ENCODE data around the gene LRRC8B.
A peak's percentile ranks its signal among the peaks of the same experiment; 100 is the strongest.

Gene LRRC8B

GRCh38 chr1:89548122-89548857 lies 23.7 kb downstream of the LRRC8B start:
- no peak for FAIRE-seq

DNA sequence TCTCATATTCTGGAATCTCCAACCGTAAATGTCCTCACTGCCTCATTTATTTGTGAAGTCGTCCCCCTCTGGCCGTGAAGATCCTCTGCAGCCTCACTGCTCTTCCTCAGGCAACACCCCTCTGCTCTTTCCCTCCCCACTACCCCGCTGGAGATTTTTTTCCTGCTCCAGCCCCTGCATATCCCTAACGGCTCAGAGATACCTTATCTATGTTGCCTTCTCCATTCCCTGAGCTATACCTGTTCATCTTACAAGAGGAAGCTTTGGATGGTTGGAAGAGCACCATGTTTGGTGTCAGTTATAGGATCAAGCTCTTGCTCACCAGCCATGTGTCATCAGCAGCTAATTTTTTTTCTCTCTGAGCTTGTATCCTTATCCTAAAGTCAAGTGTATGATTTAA lies 26.4 kb downstream of the LRRC8B start:
- FAIRE-seq = no peak

DNA sequence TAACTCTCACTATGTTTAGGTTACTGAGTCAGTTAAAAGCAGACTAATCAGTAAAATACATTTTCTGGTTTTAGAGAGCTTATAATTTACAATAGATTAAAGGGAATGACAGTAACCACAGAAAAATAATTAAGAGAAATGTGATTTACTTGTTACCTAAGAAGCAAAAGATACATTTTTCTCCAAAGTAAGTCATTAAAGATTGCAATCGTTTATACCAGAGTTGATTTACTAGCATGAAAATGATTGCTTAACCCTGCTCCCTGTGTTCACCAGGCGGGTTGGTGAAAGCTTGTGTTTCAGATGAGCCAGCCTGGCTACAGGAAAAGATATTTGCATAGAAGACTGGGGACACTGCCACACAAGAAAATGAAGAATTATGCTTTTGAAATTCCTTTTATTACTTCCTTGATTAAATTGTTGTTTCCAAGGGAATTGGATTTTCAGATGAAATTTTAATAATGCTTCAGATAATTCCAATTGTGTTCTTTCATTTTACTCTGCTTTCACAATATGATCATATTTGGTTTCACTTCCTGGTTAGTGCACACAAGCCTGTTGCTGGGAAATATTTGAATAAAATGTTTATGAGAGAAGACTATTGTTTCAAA lies 27.9 kb downstream of the LRRC8B start:
- FAIRE-seq = no peak

- FAIRE-seq = no peak
These were observed 28.5 kb downstream of the LRRC8B start for GRCh38 chr1:89553157-89553556.

DNA sequence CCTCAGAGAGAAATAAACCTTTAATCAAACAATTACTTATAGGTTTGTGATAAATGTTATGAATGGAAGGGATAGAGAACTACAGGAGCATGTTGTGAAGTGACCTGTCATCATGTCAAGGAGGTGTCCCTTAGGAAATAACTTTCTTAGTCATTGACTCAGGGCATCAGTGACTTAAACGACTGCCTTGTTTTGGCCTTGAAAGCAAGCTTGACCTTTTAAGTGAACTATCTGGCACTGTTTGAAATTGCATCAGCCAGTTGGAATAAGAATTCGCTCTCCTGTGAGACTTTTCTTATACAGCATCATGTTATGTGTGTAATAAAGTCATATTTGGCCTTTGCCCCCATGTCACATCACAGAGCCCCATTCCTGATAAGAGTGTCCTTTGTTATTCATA lies 30.9 kb downstream of the LRRC8B start:
- FAIRE-seq = no peak

DNA sequence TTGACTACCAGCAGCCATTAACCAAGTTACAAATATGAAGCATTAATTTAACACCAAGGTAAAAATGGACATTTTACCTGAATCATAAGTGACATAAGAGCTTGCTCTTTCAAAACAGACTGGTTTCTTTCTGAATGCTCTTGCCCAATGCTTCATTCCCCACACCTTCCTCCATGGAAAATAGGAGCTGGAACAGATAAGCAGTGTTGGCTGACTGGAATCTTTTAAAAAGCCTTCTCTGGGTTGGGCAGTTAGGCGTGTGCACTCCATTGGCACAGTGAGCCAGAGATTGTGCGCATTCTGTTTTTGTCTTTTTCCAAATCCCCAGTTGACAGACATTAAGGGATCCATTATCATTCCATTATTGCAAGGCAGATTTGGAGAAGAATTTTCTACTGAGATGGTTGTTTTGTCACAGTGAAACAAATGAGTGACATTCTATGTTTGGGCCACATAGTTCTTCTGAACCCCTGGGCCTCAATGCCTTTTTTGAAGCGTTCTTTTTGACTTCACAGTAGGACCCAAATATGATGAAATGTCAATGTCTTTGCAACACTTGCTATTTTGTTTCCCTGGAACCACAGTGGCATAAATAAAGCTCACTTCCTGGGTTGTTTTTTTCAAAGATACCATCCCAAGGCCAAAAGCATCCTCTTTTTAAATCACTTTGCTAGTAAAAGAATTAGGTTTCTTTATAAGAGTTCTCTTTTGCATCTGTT lies 32.3 kb downstream of the LRRC8B start:
- no peak for FAIRE-seq

DNA sequence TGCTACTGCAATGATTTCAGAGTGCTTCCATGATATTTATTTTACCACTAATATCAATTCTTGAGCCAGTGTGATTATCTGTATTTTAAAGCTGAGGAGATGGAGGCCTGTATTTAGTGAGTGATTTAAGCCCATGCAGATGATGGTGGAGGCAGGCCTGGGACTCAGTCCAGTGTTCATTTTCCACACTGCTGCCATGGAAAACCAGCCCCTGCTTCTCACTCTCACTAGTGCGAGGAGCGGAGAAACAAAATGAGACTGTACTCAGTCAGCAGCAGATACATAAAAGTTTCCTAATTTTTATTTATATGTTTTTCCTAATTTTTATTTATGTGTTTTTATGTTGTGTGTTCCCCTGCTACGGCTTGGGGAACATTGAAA lies 32.8 kb downstream of the LRRC8B start:
- FAIRE-seq = no peak

- FAIRE-seq = no peak
These were observed 33.3 kb downstream of the LRRC8B start for GRCh38 chr1:89557956-89558355.

- peak; percentile 59 for FAIRE-seq
These were observed 39.5 kb downstream of the LRRC8B start for GRCh38 chr1:89563957-89564604.

GRCh38 chr1:89565521-89565920 lies 40.9 kb downstream of the LRRC8B start:
- no peak for FAIRE-seq

- no peak for FAIRE-seq
These were observed 42.1 kb downstream of the LRRC8B start for GRCh38 chr1:89566761-89567174.

- no peak for FAIRE-seq
These were observed 43.2 kb downstream of the LRRC8B start for GRCh38 chr1:89567797-89568196.

DNA sequence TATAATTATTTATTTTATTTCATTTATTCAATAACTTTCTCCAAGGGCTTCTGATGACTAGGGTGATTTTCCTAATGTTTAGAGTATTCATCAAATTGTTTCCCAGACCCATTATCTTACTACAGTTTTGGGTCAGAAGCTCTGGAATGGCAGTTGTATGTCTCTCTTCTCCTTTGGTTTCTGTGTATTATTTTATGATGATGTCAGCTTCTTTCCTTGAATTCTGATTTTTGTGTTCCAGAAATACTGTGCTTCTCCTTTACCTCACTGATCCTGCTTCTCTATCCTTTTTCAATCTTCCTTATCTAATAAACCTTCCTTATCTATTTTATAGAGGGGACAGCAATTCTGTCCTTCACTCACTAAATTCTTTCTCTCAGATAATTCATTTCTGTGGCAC lies 48.8 kb downstream of the LRRC8B start:
- no peak for FAIRE-seq

- no peak for FAIRE-seq
These were observed 50.0 kb downstream of the LRRC8B start for GRCh38 chr1:89574621-89575020.

DNA sequence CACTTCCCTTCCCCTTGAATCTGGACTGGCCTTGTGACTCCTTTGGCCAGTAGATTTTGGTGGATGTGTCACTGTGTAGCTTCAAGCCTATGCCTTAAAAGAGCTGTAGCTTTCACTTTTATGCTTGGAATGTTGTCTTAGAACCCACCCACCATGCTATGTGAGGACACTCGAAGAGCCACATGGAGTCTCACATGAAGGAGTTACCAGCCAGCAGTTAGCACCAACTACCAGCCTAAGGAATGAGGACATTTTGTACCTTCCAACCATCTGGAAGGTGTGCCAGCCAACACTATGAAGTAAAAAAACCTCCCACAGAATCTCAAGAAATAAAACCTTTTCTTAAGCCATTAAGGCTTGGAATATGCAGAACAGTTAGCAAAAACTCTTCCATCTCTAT lies 50.6 kb downstream of the LRRC8B start:
- no peak for FAIRE-seq

DNA sequence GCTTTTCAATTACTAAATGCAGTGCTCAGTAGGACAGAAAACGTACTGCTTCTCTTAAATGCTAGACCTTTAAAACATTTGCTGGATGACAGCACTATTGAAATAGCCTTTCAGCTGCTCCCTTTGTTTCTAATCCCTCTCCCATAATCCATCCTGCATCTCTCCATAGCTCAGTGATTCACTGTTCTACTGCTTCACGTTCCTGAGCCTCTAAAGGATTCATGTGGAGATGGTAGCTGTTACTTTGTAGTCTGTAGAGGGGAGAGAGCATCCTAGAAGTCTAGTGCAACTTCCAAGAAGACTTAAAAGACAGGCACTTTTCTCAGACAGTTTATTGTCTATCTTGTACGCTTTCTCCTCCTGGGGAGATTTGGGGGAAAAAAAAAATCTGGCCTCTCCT lies 51.4 kb downstream of the LRRC8B start:
- FAIRE-seq = no peak

DNA sequence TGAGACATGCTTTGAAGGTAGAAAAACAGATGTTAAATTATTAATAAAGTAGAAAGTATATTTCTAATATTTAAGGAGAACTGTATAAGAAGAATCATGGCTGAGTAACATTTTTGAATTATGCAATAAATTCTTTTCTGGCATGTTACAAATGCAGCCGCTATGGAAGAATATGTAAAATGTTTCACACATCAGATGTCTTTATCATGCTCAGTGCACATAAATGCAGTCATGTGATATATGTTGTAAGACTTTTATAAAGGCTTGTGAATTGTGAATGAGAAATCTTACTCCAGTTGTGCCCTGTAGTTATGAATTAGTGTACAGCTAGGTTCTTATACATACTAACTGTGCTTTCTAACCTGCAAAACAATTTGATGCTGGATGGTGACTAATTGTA lies 53.5 kb downstream of the LRRC8B start:
- FAIRE-seq = no peak

GRCh38 chr1:89578946-89579684 lies 54.5 kb downstream of the LRRC8B start:
- FAIRE-seq = no peak

DNA sequence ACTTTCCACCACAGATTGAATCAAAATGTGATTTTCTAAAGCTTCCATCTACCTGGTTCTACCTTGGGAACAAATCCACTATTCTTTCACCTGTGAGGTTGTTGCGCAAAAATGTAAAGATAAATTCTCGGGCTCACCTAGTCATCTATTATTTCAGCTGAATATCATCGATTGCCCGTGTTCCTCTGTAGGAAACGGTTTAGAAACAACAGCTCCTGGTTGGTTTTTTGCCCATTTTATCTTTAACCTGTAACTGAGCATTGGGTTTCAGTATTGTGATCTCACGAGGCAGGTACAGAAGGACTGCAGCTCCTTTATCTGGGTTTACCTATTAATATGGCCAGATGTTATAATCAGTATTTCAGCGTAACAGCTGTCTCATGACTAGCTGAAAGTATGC lies 55.4 kb downstream of the LRRC8B start:
- no peak for FAIRE-seq

DNA sequence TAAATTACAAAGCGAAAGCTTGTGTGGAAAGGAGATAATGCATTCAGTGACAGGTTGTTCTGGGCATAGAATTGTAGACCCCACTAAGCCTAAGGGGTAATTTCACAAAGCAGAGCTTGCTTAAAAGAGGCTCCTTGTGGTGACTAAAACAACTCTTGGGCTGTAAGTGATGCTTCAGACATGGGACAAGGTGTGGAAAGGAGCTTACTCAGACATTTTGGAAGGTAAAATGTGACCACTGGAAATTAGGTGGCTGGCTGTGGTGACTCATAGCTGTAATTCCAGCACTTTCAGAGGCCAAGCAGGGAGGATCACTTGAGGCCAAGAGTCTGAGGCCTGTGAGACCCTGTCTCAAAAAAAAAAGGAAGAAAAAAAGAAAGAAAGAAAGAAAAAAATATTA lies 57.2 kb downstream of the LRRC8B start:
- FAIRE-seq = no peak

GRCh38 chr1:89582571-89582970 lies 57.9 kb downstream of the LRRC8B start:
- FAIRE-seq = no peak

DNA sequence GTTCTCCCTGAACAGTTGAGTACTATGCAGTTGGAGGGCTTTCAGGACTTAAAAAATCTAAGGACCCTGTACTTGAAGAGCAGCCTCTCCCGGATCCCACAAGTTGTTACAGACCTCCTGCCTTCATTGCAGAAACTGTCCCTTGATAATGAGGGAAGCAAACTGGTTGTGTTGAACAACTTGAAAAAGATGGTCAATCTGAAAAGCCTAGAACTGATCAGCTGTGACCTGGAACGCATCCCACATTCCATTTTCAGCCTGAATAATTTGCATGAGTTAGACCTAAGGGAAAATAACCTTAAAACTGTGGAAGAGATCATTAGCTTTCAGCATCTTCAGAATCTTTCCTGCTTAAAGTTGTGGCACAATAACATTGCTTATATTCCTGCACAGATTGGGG lies 59.6 kb downstream of the LRRC8B start:
- no peak for FAIRE-seq

DNA sequence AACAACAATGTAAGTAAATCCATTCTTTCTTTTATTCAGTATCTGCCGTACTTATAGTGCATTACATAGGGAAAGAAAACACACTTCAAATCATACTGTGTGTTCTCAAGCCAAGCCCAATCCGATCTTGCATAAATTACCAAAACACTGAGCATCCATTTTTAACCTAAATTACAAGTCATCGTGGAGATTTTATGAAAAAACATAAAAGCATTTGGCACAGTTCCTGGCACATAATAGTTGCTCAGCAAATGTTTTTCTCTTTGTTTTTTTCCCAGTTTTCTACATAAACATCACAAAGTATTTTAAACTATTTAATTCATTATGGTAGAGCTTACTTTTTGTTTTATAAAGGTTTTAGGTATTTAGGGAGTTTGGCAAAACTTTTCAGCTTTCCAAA lies 60.2 kb downstream of the LRRC8B start:
- no peak for FAIRE-seq
